AG04450 (cell line): ENCODE measurements around the gene EXOC7. TPM values are rescaled to one million over a fixed set of nuclear protein-coding genes. Genes with fewer than 3 reads are reported as not detected.

Experiments
- CTCF ChIA-PET: fragments of 300-600, 350-600 bp; formaldehyde crosslinking; extraction: SDS; loops from one replicate; lab custom pipeline; 2022; ENCODE audit warnings: antibody characterized with exemption, inconsistent platforms; lab: Charles Lee
- POLR2A ChIA-PET: fragments of 350-600 bp; formaldehyde crosslinking; extraction: SDS; loops from one replicate; lab custom pipeline; 2021; ENCODE audit warnings: antibody characterized with exemption, inconsistent platforms; lab: Yijun Ruan, JAX
- DNase-seq: peaks from one replicate; pipeline ENCODE4 v3.0.0-alpha.2; 2011; ENCODE audit warnings: low read depth, low spot score
- H3K27ac ChIP-seq: one replicate; pipeline ENCODE4 v1.5.1; 2012; ENCODE audit warnings: low read depth, low read length, control low read depth
- H3K27me3 ChIP-seq: one replicate; pipeline ENCODE4 v1.6.0; 2012; ENCODE audit warnings: low read length; ENCODE audit not compliant: control insufficient read depth, insufficient read depth
- H3K4me3 ChIP-seq: 2 replicates; pipeline ENCODE4 v1.5.1; 2011; ENCODE audit warnings: mild to moderate bottlenecking, low read depth, low read length, control low read depth
- H3K9me3 ChIP-seq: 2 replicates; pipeline ENCODE4 v1.5.1; 2012; ENCODE audit warnings: low read length; ENCODE audit not compliant: control insufficient read depth, insufficient read depth
- CTCF ChIP-seq: IDR thresholded peaks from 2 replicates; pipeline ENCODE4 v1.5.1; 2011; ENCODE audit warnings: low read depth, low read length, control low read depth, inconsistent platforms
- polyA plus RNA-seq: library from polyadenylated mRNA; depleted of rRNA; stranded (reverse); fragments of >200 nt; gene quantifications from 2 replicates; pipeline ENCODE4 v1.2.3, GENCODE V29; 2011

Gene EXOC7
- polyA plus RNA-seq, 1 experiment: 97.6 TPM

GRCh38 chr17:76087531-76087930 is 16.1 kb downstream of the EXOC7 start:
- Histone ChIP-seq H3K27me3 (no peaks in the 10 kb centered on the region), H3K4me3 (no peak overlapping the region), H3K27ac (no peak overlapping the region), H3K9me3 (no peaks in the 10 kb centered on the region)
- POLR2A ChIA-PET: interaction anchor here (0.6 to 1.3 kb wide), 2 partner anchors 10 to 15 kb away, joined by 3 read pairs; partner anchors contain the start of gene SRP68
- CTCF ChIA-PET: no interaction called here
- TF ChIP-seq CTCF: no peak
- DNase-seq: no peak

- no peaks in the 10 kb centered on the region for H3K27me3 ChIP-seq
- H3K9me3 ChIP-seq: no peaks in the 10 kb centered on the region; the same call in 1 of the 2 replicates
- CTCF ChIA-PET: no interaction called here
- H3K27ac ChIP-seq: no peak overlapping the region
- H3K4me3 ChIP-seq: no peak overlapping the region
- POLR2A ChIA-PET: interaction anchor here (1.3 kb wide), 1 partner anchor 14 kb away, joined by 3 read pairs; the partner anchor contains the start of gene SRP68
- DNase-seq: no peak
- TF ChIP-seq CTCF: no peak
Measured at GRCh38 chr17:76086384-76086783, 17.2 kb downstream of the EXOC7 start.

GRCh38 chr17:76085731-76086366 is 17.7 kb downstream of the EXOC7 start:
- ChIA-PET CTCF (no interaction called here), POLR2A (interaction anchor here (1.3 kb wide), 1 partner anchor 13 kb away, joined by 3 read pairs; the partner anchor contains the start of gene SRP68)
- no peak overlapping the region for H3K27ac ChIP-seq
- H3K27me3 ChIP-seq: no peaks in the 10 kb centered on the region
- TF ChIP-seq CTCF: no peak
- no peak overlapping the region for H3K4me3 ChIP-seq
- H3K9me3 ChIP-seq: no peaks in the 10 kb centered on the region; the same call in 1 of the 2 replicates
- no peak for DNase-seq

- Histone ChIP-seq H3K4me3 (no peak overlapping the region), H3K27me3 (peaks cover 6% of the 10 kb centered on the region), H3K9me3 (no peaks in the 10 kb centered on the region; the same call in 1 of the 2 replicates), H3K27ac (no peak overlapping the region)
- ChIA-PET POLR2A (no interaction called here), CTCF (no interaction called here)
- TF ChIP-seq CTCF: no peak
- no peak for DNase-seq
Measured at GRCh38 chr17:76085066-76085730, 18.4 kb downstream of the EXOC7 start.
